Measurements from ENCODE around the gene NEURL3. TPM values are rescaled to one million over a fixed set of nuclear protein-coding genes. Genes with fewer than 3 reads are reported as not detected.
"Not testable (repeated sequence)": the region's sequence is repeated elsewhere in the genome, so short reads cannot be mapped to it uniquely, and the experiment has no call there.

NEURL3 gene
- total RNA-seq, 2 donors from 2014 or later: 0.14 to 2.2 TPM

- H3K9me3 Mint-ChIP-seq: no peaks in the 10 kb centered on the region
- no peak overlapping the region for H3K27ac Mint-ChIP-seq
- ATAC-seq: no peak
Measured at GRCh38 chr2:96506016-96506906, 1.1 kb upstream of the NEURL3 start.

GRCh38 chr2:96503637-96504243, 1.4 kb downstream of the NEURL3 start:
- no peaks in the 10 kb centered on the region for H3K9me3 Mint-ChIP-seq
- H3K36me3 Mint-ChIP-seq: no peaks in the 10 kb centered on the region
- H3K27ac Mint-ChIP-seq: no peak overlapping the region
- no peak for DNase-seq (ENCODE audit: low spot score in 2 of 2)
- ATAC-seq: no peak

More at GRCh38 chr2:96506016-96506906, 1.1 kb upstream of the NEURL3 start:
- H3K36me3 Mint-ChIP-seq: no peaks in the 10 kb centered on the region
- DNase-seq (ENCODE audit: low spot score in 2 of 2): no peak

GRCh38 chr2:96502891-96503636, 2.1 kb downstream of the NEURL3 start:
- H3K9me3 Mint-ChIP-seq: no peaks in the 10 kb centered on the region
- no peak for ATAC-seq
- no peak for DNase-seq (ENCODE audit: low spot score in 2 of 2)

GRCh38 chr2:96501886-96502810, 3.0 kb downstream of the NEURL3 start:
- no peaks in the 10 kb centered on the region for H3K9me3 Mint-ChIP-seq
- H3K36me3 Mint-ChIP-seq: no peaks in the 10 kb centered on the region
- no peak for DNase-seq (ENCODE audit: low spot score in 2 of 2)
- ATAC-seq: peak; percentile 41 to 46
- peak overlapping the region; percentile 68 to 95 for H3K27ac Mint-ChIP-seq

More at GRCh38 chr2:96502891-96503636, 2.1 kb downstream of the NEURL3 start:
- H3K36me3 Mint-ChIP-seq: no peaks in the 10 kb centered on the region
- H3K27ac Mint-ChIP-seq: no peak overlapping the region

GRCh38 chr2:96501471-96501874, 3.7 kb downstream of the NEURL3 start:
- peak; percentile 69 to 84 for ATAC-seq
- DNase-seq (ENCODE audit: low spot score in 2 of 2): no peak
- H3K9me3 Mint-ChIP-seq: no peaks in the 10 kb centered on the region
- H3K27ac Mint-ChIP-seq: peak overlapping the region; percentile 68 to 95
- peaks cover 0 to under 1% of the 10 kb centered on the region in 2 donors for H3K36me3 Mint-ChIP-seq

- peaks cover 0 to 6% of the 10 kb centered on the region in 2 donors for H3K9me3 Mint-ChIP-seq
- H3K27ac Mint-ChIP-seq: peak overlapping the region in 1 of 2 donors; percentile 68
- no peak for ATAC-seq
- H3K36me3 Mint-ChIP-seq: peaks cover 6 to 10% of the 10 kb centered on the region in 2 donors
- DNase-seq (ENCODE audit: low spot score in 2 of 2): no peak
Measured at GRCh38 chr2:96500385-96501066, 4.6 kb downstream of the NEURL3 start.

- Mint-ChIP-seq H3K9me3 (peaks cover 5 to 10% of the 10 kb centered on the region in 2 donors), H3K27ac (no peak overlapping the region), H3K36me3 (peaks cover 14 to 21% of the 10 kb centered on the region in 2 donors)
- ATAC-seq (no peak), DNase-seq (ENCODE audit: low spot score in 2 of 2) (no peak)
Measured at GRCh38 chr2:96499061-96499960, 5.8 kb downstream of the NEURL3 start.

GRCh38 chr2:96498611-96499010, 6.5 kb downstream of the NEURL3 start:
- not testable (repeated sequence) for DNase-seq (ENCODE audit: low spot score in 2 of 2); ATAC-seq; H3K27ac Mint-ChIP-seq
- Mint-ChIP-seq H3K36me3 (peaks cover 17 to 26% of the 10 kb centered on the region in 2 donors), H3K9me3 (peaks cover 7 to 10% of the 10 kb centered on the region in 2 donors)

- Mint-ChIP-seq H3K36me3 (peaks cover 17 to 26% of the 10 kb centered on the region in 2 donors), H3K9me3 (peaks cover 7 to 10% of the 10 kb centered on the region in 2 donors), H3K27ac (peak overlapping the region in 1 of 2 donors; percentile 9)
- DNase-seq (ENCODE audit: low spot score in 2 of 2) (no peak), ATAC-seq (no peak)
Measured at GRCh38 chr2:96498021-96498431, 7.1 kb downstream of the NEURL3 start.

GRCh38 chr2:96495982-96496629, 9.1 kb downstream of the NEURL3 start:
- DNase-seq (ENCODE audit: low spot score in 2 of 2) (no peak), ATAC-seq (no peak)
- Mint-ChIP-seq H3K9me3 (peaks cover 7 to 10% of the 10 kb centered on the region in 2 donors), H3K27ac (peak overlapping the region in 1 of 2 donors; percentile 50), H3K36me3 (peaks cover 17 to 26% of the 10 kb centered on the region in 2 donors)

GRCh38 chr2:96494188-96494587, 11.0 kb downstream of the NEURL3 start:
- DNase-seq (ENCODE audit: low spot score in 2 of 2): no peak
- Mint-ChIP-seq H3K9me3 (peaks cover 7 to 10% of the 10 kb centered on the region in 2 donors), H3K27ac (no peak overlapping the region), H3K36me3 (peaks cover 17 to 26% of the 10 kb centered on the region in 2 donors)
- ATAC-seq: no peak

GRCh38 chr2:96493072-96493471, 12.1 kb downstream of the NEURL3 start:
- DNase-seq (ENCODE audit: low spot score in 2 of 2) (no peak), ATAC-seq (no peak)
- peaks cover 7 to 15% of the 10 kb centered on the region in 2 donors for H3K9me3 Mint-ChIP-seq
- no peak overlapping the region for H3K27ac Mint-ChIP-seq
- peaks cover 17 to 32% of the 10 kb centered on the region in 2 donors for H3K36me3 Mint-ChIP-seq

GRCh38 chr2:96491860-96492497, 13.2 kb downstream of the NEURL3 start:
- peak overlapping the region; percentile 48 to 77 for H3K27ac Mint-ChIP-seq
- DNase-seq (ENCODE audit: low spot score in 2 of 2) (no peak), ATAC-seq (peak; percentile 26 to 74)
- H3K36me3 Mint-ChIP-seq: peaks cover 20 to 38% of the 10 kb centered on the region in 2 donors
- H3K9me3 Mint-ChIP-seq: peaks cover 7 to 15% of the 10 kb centered on the region in 2 donors
